Esophagus muscularis mucosa (tissue), 3 donors: ENCODE data around the gene KMT2B.

ENCODE experiments used
- CTCF ChIP-seq, 3 experiments: fragments of 200-600 bp in 2 of 3; fragments of 450-650 bp in 1 of 3; sonication (generic) in 2 of 3; IDR thresholded peaks; one replicate each; pipeline ENCODE4 v1.5.1; 2017 to 2019; ENCODE audit warnings: antibody characterized with exemption in 3 of 3, mild to moderate bottlenecking in 2 of 3, moderate library complexity in 1 of 3
- POLR2A ChIP-seq: fragments of 450-650 bp; IDR thresholded peaks from one replicate; pipeline ENCODE4 v1.6.1; 2017; ENCODE audit warnings: antibody characterized with exemption, moderate library complexity, mild to moderate bottlenecking, low read depth
- POLR2AphosphoS5 ChIP-seq, 2 donors: sonication (generic); formaldehyde crosslinking; IDR thresholded peaks; one replicate each; pipeline ENCODE4 v1.6.1; 2017; ENCODE audit warnings: antibody characterized with exemption in 2 of 2

GRCh38 chr19:35722461-35722860 is 4.7 kb downstream of the KMT2B start:
- no peak for TF ChIP-seq POLR2A
- TF ChIP-seq CTCF (IDR thresholded peaks at IDR 0.05) = no peak
- no peak for TF ChIP-seq POLR2AphosphoS5 (IDR thresholded peaks at IDR 0.05)
